ENCODE results near the gene LAG3.

LAG3 gene

DNA sequence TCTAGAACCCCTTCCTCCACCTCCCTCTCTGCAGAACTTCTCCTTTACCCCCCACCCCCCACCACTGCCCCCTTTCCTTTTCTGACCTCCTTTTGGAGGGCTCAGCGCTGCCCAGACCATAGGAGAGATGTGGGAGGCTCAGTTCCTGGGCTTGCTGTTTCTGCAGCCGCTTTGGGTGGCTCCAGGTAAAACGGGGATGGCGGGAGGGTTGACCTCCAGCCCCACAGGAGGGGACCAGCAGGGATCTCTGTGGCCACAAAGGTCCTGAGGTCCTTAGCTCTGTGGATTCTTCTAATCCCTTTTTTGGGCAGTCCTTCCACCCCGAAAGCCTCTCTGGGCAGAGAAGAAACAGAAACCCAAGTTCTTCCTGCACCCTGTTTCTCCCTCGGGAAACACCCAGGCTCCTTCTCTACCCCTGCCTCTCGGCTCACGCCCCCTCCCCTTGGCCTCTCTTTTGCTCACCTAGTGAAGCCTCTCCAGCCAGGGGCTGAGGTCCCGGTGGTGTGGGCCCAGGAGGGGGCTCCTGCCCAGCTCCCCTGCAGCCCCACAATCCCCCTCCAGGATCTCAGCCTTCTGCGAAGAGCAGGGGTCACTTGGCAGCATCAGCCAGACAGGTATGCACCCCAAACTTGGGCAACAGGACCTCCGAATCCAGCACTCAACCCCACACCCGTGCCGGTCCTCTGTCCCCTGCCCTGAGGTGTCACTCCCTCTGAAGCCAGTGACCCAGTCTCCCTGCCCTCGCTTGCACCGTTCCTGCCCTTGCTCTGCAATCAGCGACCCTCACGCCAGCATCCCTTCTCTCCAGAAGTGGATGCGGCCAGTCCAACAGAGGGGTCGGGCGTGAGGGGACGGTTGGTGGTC is 638 bp downstream of the LAG3 start:
- H3K79me2 ChIP-seq (ENCODE audit: control insufficient read depth, insufficient read depth, low read length, unreplicated experiment), result peaks cover 11% of the 10 kb centered on the region
- peaks cover 14% of the 10 kb centered on the region for H3K4me1 ChIP-seq (ENCODE audit: control insufficient read depth, insufficient read depth, low read length, unreplicated experiment)
- no peak overlapping the region for H3K4me3 ChIP-seq (ENCODE audit: low read depth, low read length)
- H3K27ac ChIP-seq (ENCODE audit: low read depth, low read length), result no peak overlapping the region
- no peaks in the 10 kb centered on the region for H3K36me3 ChIP-seq (ENCODE audit: insufficient read depth, low read length)
- no peak overlapping the region for H2AFZ ChIP-seq (ENCODE audit: low read length, unreplicated experiment)
- no peaks in the 10 kb centered on the region for H3K27me3 ChIP-seq (ENCODE audit: insufficient read depth, low read length)

GRCh38 chr12:6773590-6774351 is 1.5 kb downstream of the LAG3 start:
- H2AFZ ChIP-seq (ENCODE audit: low read length, unreplicated experiment), result no peak overlapping the region
- no peak overlapping the region for H3K4me3 ChIP-seq (ENCODE audit: low read depth, low read length)
- H3K36me3 ChIP-seq (ENCODE audit: insufficient read depth, low read length), result no peaks in the 10 kb centered on the region
- peaks cover 3% of the 10 kb centered on the region for H3K79me2 ChIP-seq (ENCODE audit: control insufficient read depth, insufficient read depth, low read length, unreplicated experiment)
- no peak overlapping the region for H3K27ac ChIP-seq (ENCODE audit: low read depth, low read length)
- no peaks in the 10 kb centered on the region for H3K27me3 ChIP-seq (ENCODE audit: insufficient read depth, low read length)
- H3K4me1 ChIP-seq (ENCODE audit: control insufficient read depth, insufficient read depth, low read length, unreplicated experiment), result peaks cover 9% of the 10 kb centered on the region

DNA sequence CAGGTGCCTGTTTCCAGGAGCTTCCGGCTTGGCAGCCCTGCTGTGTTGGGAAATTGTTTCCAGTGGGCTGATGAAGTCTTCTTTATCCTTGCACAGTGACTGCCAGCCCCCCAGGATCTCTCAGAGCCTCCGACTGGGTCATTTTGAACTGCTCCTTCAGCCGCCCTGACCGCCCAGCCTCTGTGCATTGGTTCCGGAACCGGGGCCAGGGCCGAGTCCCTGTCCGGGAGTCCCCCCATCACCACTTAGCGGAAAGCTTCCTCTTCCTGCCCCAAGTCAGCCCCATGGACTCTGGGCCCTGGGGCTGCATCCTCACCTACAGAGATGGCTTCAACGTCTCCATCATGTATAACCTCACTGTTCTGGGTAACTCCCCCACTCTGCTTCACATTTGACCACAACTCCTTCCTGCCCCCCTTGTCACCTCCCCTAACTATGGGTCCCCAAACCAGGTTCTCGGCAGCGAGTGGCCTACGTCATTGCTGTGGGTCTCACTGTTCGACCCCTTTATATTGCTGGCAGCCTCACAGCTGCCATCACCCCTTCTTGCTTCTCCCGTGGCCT is 2.3 kb downstream of the LAG3 start:
- Histone ChIP-seq H3K4me1 (ENCODE audit: control insufficient read depth, insufficient read depth, low read length, unreplicated experiment) (peaks cover 3% of the 10 kb centered on the region), H2AFZ (ENCODE audit: low read length, unreplicated experiment) (no peak overlapping the region), H3K27ac (ENCODE audit: low read depth, low read length) (no peak overlapping the region), H3K79me2 (ENCODE audit: control insufficient read depth, insufficient read depth, low read length, unreplicated experiment) (no peaks in the 10 kb centered on the region), H3K4me3 (ENCODE audit: low read depth, low read length) (no peak overlapping the region), H3K27me3 (ENCODE audit: insufficient read depth, low read length) (no peaks in the 10 kb centered on the region), H3K36me3 (ENCODE audit: insufficient read depth, low read length) (no peaks in the 10 kb centered on the region)

- no peaks in the 10 kb centered on the region for H3K27me3 ChIP-seq (ENCODE audit: insufficient read depth, low read length)
- no peaks in the 10 kb centered on the region for H3K79me2 ChIP-seq (ENCODE audit: control insufficient read depth, insufficient read depth, low read length, unreplicated experiment)
- H3K36me3 ChIP-seq (ENCODE audit: insufficient read depth, low read length), result no peaks in the 10 kb centered on the region
- no peak overlapping the region for H3K4me3 ChIP-seq (ENCODE audit: low read depth, low read length)
- H3K4me1 ChIP-seq (ENCODE audit: control insufficient read depth, insufficient read depth, low read length, unreplicated experiment), result peaks cover 3% of the 10 kb centered on the region
- no peak overlapping the region for H3K27ac ChIP-seq (ENCODE audit: low read depth, low read length)
- H2AFZ ChIP-seq (ENCODE audit: low read length, unreplicated experiment), result no peak overlapping the region
Observed at GRCh38 chr12:6775185-6776174, 3.2 kb downstream of the LAG3 start.

GRCh38 chr12:6777386-6777785 is 5.1 kb downstream of the LAG3 start:
- H3K4me1 ChIP-seq (ENCODE audit: control insufficient read depth, insufficient read depth, low read length, unreplicated experiment), result peaks cover 3% of the 10 kb centered on the region
- no peak overlapping the region for H3K27ac ChIP-seq (ENCODE audit: low read depth, low read length)

GRCh38 chr12:6778217-6778573 is 5.9 kb downstream of the LAG3 start:
- peaks cover 3% of the 10 kb centered on the region for H3K4me1 ChIP-seq (ENCODE audit: control insufficient read depth, insufficient read depth, low read length, unreplicated experiment)
- H3K27me3 ChIP-seq (ENCODE audit: insufficient read depth, low read length), result no peaks in the 10 kb centered on the region
- H2AFZ ChIP-seq (ENCODE audit: low read length, unreplicated experiment), result peak overlapping the region; percentile 35
- no peak overlapping the region for H3K27ac ChIP-seq (ENCODE audit: low read depth, low read length)
- H3K79me2 ChIP-seq (ENCODE audit: control insufficient read depth, insufficient read depth, low read length, unreplicated experiment), result no peaks in the 10 kb centered on the region
- H3K36me3 ChIP-seq (ENCODE audit: insufficient read depth, low read length), result no peaks in the 10 kb centered on the region
- H3K4me3 ChIP-seq (ENCODE audit: low read depth, low read length), result peak overlapping the region; percentile 64

More at GRCh38 chr12:6777386-6777785, 5.1 kb downstream of the LAG3 start:
- Histone ChIP-seq H3K79me2 (ENCODE audit: control insufficient read depth, insufficient read depth, low read length, unreplicated experiment) (no peaks in the 10 kb centered on the region), H3K4me3 (ENCODE audit: low read depth, low read length) (no peak overlapping the region), H3K27me3 (ENCODE audit: insufficient read depth, low read length) (no peaks in the 10 kb centered on the region), H3K36me3 (ENCODE audit: insufficient read depth, low read length) (no peaks in the 10 kb centered on the region), H2AFZ (ENCODE audit: low read length, unreplicated experiment) (no peak overlapping the region)

GRCh38 chr12:6778574-6779550 is 6.5 kb downstream of the LAG3 start:
- H3K79me2 ChIP-seq (ENCODE audit: control insufficient read depth, insufficient read depth, low read length, unreplicated experiment), result no peaks in the 10 kb centered on the region
- H3K27ac ChIP-seq (ENCODE audit: low read depth, low read length), result no peak overlapping the region
- no peaks in the 10 kb centered on the region for H3K27me3 ChIP-seq (ENCODE audit: insufficient read depth, low read length)
- peak overlapping the region; percentile 35 for H2AFZ ChIP-seq (ENCODE audit: low read length, unreplicated experiment)
- peaks cover 3% of the 10 kb centered on the region for H3K4me1 ChIP-seq (ENCODE audit: control insufficient read depth, insufficient read depth, low read length, unreplicated experiment)
- no peaks in the 10 kb centered on the region for H3K36me3 ChIP-seq (ENCODE audit: insufficient read depth, low read length)
- peak overlapping the region; percentile 64 for H3K4me3 ChIP-seq (ENCODE audit: low read depth, low read length)

DNA sequence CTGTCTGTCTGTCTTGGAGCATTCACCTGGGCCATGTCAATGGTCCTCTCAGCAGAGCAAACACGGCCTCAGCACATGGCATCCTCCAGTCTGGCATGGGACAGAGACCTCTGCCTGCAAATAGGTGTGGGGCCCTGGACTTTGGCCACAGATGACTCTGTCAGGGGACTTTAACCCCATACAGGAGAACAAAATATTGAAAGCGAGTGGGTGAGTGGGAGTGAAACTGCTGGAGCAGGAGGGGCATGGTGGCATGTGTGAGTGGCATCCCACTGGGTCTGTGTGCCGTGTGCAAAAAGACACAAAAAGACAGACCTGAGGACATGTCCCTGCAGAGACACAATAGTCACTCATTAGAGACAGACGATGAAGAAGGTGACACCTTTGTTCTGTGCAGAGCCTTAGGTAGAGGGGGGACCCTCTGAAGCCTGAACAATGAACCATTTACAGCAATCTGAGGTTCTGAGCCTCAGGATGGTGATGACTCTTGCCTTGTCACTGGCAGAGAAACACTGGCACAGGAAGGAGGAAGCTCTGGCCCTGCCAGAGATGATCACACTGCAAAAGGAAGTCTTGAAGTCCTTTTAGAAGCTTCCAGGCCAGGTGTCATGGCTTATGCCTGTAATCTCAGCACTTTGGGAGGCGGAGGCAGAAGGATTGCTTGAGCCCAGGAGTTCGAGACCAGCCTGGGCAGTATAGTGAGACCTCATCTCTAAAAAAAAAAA is 7.5 kb downstream of the LAG3 start:
- H3K79me2 ChIP-seq (ENCODE audit: control insufficient read depth, insufficient read depth, low read length, unreplicated experiment), result no peaks in the 10 kb centered on the region
- no peak overlapping the region for H3K4me3 ChIP-seq (ENCODE audit: low read depth, low read length)
- H2AFZ ChIP-seq (ENCODE audit: low read length, unreplicated experiment), result no peak overlapping the region
- peaks cover 3% of the 10 kb centered on the region for H3K4me1 ChIP-seq (ENCODE audit: control insufficient read depth, insufficient read depth, low read length, unreplicated experiment)
- no peak overlapping the region for H3K27ac ChIP-seq (ENCODE audit: low read depth, low read length)
- H3K27me3 ChIP-seq (ENCODE audit: insufficient read depth, low read length), result no peaks in the 10 kb centered on the region
- no peaks in the 10 kb centered on the region for H3K36me3 ChIP-seq (ENCODE audit: insufficient read depth, low read length)

DNA sequence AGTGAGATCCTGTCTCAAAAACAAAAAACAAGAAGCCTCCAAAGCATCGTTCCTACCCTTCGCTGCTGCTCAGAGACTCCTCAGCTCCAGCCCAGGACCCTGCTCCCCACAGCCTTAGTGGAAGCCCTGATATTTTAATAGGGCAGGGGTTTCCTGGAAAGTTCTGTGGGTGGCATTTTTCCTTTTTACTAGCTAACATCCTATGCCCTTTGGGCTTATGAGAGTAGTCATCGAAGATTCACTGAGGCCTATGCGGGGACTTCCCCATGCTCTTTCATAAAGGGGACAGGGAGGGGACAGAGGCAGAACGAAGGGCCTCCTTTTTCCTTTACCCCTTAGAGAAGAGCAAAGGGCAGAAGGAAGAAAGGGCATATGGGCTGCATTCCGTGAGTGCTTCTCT is 8.3 kb downstream of the LAG3 start:
- Histone ChIP-seq H3K79me2 (ENCODE audit: control insufficient read depth, insufficient read depth, low read length, unreplicated experiment) (no peaks in the 10 kb centered on the region), H3K4me3 (ENCODE audit: low read depth, low read length) (no peak overlapping the region), H2AFZ (ENCODE audit: low read length, unreplicated experiment) (no peak overlapping the region), H3K4me1 (ENCODE audit: control insufficient read depth, insufficient read depth, low read length, unreplicated experiment) (peaks cover 3% of the 10 kb centered on the region), H3K36me3 (ENCODE audit: insufficient read depth, low read length) (no peaks in the 10 kb centered on the region), H3K27ac (ENCODE audit: low read depth, low read length) (no peak overlapping the region), H3K27me3 (ENCODE audit: insufficient read depth, low read length) (no peaks in the 10 kb centered on the region)
